SK-N-MC (cell line): ENCODE measurements around the gene PSME4.
"Not testable (repeated sequence)": the region's sequence is repeated elsewhere in the genome, so short reads cannot be mapped to it uniquely, and the experiment has no call there.

Source experiments
- DNase-seq: peaks from one replicate; pipeline ENCODE4 v3.0.0-alpha.2; 2011; ENCODE audit warnings: low read depth, low spot score
- H3K27ac ChIP-seq: fragments of 200-600 bp; sonication (generic); 2 replicates; pipeline ENCODE4 v1.5.1; 2016; ENCODE audit warnings: mixed run types
- H3K36me3 ChIP-seq: fragments of 200-600 bp; sonication (generic); 2 replicates; pipeline ENCODE4 v1.6.1; 2017; ENCODE audit warnings: antibody characterized with exemption, low read length, mixed read lengths; ENCODE audit not compliant: insufficient read depth
- H3K4me3 ChIP-seq: fragments of 200-600 bp; sonication (generic); 2 replicates; pipeline ENCODE4 v1.5.1; 2016
- H3K9ac ChIP-seq: fragments of 200-600 bp; sonication (generic); 2 replicates; pipeline ENCODE4 v1.8.0; 2017; ENCODE audit warnings: mixed run types, mixed read lengths; ENCODE audit not compliant: insufficient read length
- H3K9me3 ChIP-seq: fragments of 200-600 bp; sonication (generic); 2 replicates; pipeline ENCODE4 v1.6.1; 2017; ENCODE audit warnings: low read depth, mild to moderate bottlenecking, antibody characterized with exemption, low read length, moderate library complexity, mixed read lengths
- EZH2 ChIP-seq: fragments of 200-600 bp; sonication (generic); IDR thresholded peaks from one replicate; pipeline ENCODE4 v1.6.1; 2017; ENCODE audit warnings: antibody characterized with exemption
- FOXP2 ChIP-seq: optimal IDR thresholded peaks from 2 replicates; pipeline ENCODE3; 2011; ENCODE audit warnings: mild to moderate bottlenecking, moderate library complexity; ENCODE audit not compliant: insufficient read depth; ENCODE audit errors: extremely low read length, control extremely low read depth
- POLR2AphosphoS5 ChIP-seq: IDR thresholded peaks from 2 replicates; pipeline ENCODE4 v1.6.1; 2012; ENCODE audit warnings: mild to moderate bottlenecking, low read depth, low read length, borderline replicate concordance

Gene PSME4

GRCh38 chr2:53863538-53864227 is 107.1 kb downstream of the PSME4 start:
- TF ChIP-seq FOXP2 (no peak), EZH2 (no peak), POLR2AphosphoS5 (no peak)
- no peak overlapping the region for H3K4me3 ChIP-seq
- H3K9ac ChIP-seq: no peak overlapping the region
- H3K9me3 ChIP-seq: no peaks in the 10 kb centered on the region
- H3K27ac ChIP-seq: no peak overlapping the region
- DNase-seq: no peak
- H3K36me3 ChIP-seq: peaks cover 29% of the 10 kb centered on the region

- TF ChIP-seq POLR2AphosphoS5 (no peak), FOXP2 (no peak), EZH2 (no peak)
- no peak for DNase-seq
- Histone ChIP-seq H3K4me3 (no peak overlapping the region), H3K36me3 (peaks cover 24% of the 10 kb centered on the region), H3K9ac (no peak overlapping the region), H3K27ac (no peak overlapping the region), H3K9me3 (no peaks in the 10 kb centered on the region)
Observed at GRCh38 chr2:53861824-53862223, 109.0 kb downstream of the PSME4 start.

- peaks cover 12% of the 10 kb centered on the region for H3K36me3 ChIP-seq
- no peaks in the 10 kb centered on the region for H3K9me3 ChIP-seq
- TF ChIP-seq FOXP2 (no peak), POLR2AphosphoS5 (no peak), EZH2 (no peak)
- H3K27ac ChIP-seq: no peak within 1 kb of the TSS
- H3K4me3 ChIP-seq: no peak within 1 kb of the TSS
- DNase-seq: no peak
- H3K9ac ChIP-seq: no peak within 1 kb of the TSS
Observed at GRCh38 chr2:53859206-53860181, 111.3 kb downstream of the PSME4 start, which contains the start of gene GPR75. GPR75 (minus strand) TSS chr2:53859967; CDS start chr2:53854756, 5,211 bp downstream.

- Histone ChIP-seq H3K9ac (no peak overlapping the region), H3K4me3 (no peak overlapping the region), H3K36me3 (peaks cover 20% of the 10 kb centered on the region; the same call in 1 of the 2 replicates), H3K27ac (no peak overlapping the region), H3K9me3 (no peaks in the 10 kb centered on the region)
- DNase-seq: no peak
- no peak for TF ChIP-seq POLR2AphosphoS5
- no peak for TF ChIP-seq EZH2
- no peak for TF ChIP-seq FOXP2
Observed at GRCh38 chr2:53856272-53856671, 114.5 kb downstream of the PSME4 start.

GRCh38 chr2:53854678-53855077 is 116.1 kb downstream of the PSME4 start:
- Histone ChIP-seq H3K4me3 (no peak overlapping the region), H3K36me3 (peaks cover 20% of the 10 kb centered on the region; the same call in 1 of the 2 replicates), H3K9ac (no peak overlapping the region), H3K9me3 (no peaks in the 10 kb centered on the region), H3K27ac (no peak overlapping the region)
- no peak for DNase-seq
- TF ChIP-seq POLR2AphosphoS5 (no peak), FOXP2 (no peak), EZH2 (no peak)

- no peak overlapping the region for H3K4me3 ChIP-seq
- H3K36me3 ChIP-seq: peaks cover 20% of the 10 kb centered on the region; the same call in 1 of the 2 replicates
- no peak overlapping the region for H3K27ac ChIP-seq
- H3K9ac ChIP-seq: no peak overlapping the region
- DNase-seq: no peak
- TF ChIP-seq FOXP2: no peak
- TF ChIP-seq EZH2: no peak
- no peak for TF ChIP-seq POLR2AphosphoS5
- H3K9me3 ChIP-seq: no peaks in the 10 kb centered on the region
Observed at GRCh38 chr2:53852532-53852931, 118.3 kb downstream of the PSME4 start.

GRCh38 chr2:53851052-53851757 is 119.6 kb downstream of the PSME4 start:
- H3K36me3 ChIP-seq: peaks cover 20% of the 10 kb centered on the region; the same call in 1 of the 2 replicates
- H3K9me3 ChIP-seq, H3K9ac ChIP-seq, DNase-seq, H3K27ac ChIP-seq, H3K4me3 ChIP-seq: not testable (repeated sequence)

- Histone ChIP-seq H3K9me3 (no peaks in the 10 kb centered on the region), H3K27ac (no peak overlapping the region), H3K36me3 (peaks cover 2% of the 10 kb centered on the region; the same call in 1 of the 2 replicates), H3K9ac (no peak overlapping the region), H3K4me3 (no peak overlapping the region)
- no peak for DNase-seq
- TF ChIP-seq EZH2 (no peak), FOXP2 (no peak), POLR2AphosphoS5 (no peak)
Observed at GRCh38 chr2:53848062-53848461, 122.7 kb downstream of the PSME4 start.
